Transverse colon (tissue), 4 donors: Measurements from ENCODE around the gene PPP1R9B. TPM values are rescaled to one million over a fixed set of nuclear protein-coding genes. Genes with fewer than 3 reads are reported as not detected.

Source experiments
- DNase-seq: peaks from one replicate; pipeline ENCODE4 v3.0.0-alpha.2; 2019
- H3K27ac ChIP-seq, 4 donors: fragments of 200-600 bp; sonication (generic); 2 replicates each; pipeline ENCODE4 v1.5.1; 2016 to 2018; ENCODE audit warnings: inconsistent platforms in 4 of 4
- H3K27me3 ChIP-seq: fragments of 200-600 bp; sonication (generic); 2 replicates; pipeline ENCODE4 v1.5.1; 2017; ENCODE audit warnings: inconsistent platforms
- H3K36me3 ChIP-seq, 4 donors: fragments of 200-600 bp; sonication (generic); 2 replicates each; pipeline ENCODE4 v1.5.1; 2017 to 2019; ENCODE audit warnings: inconsistent platforms in 4 of 4
- H3K4me1 ChIP-seq, 4 donors: fragments of 200-600 bp; sonication (generic); 2 replicates each; pipeline ENCODE4 v1.5.1; 2017 to 2020; ENCODE audit warnings: inconsistent platforms in 4 of 4
- H3K4me3 ChIP-seq, 4 donors: fragments of 200-600 bp; sonication (generic); 1 replicate in 1 of 4; 2 replicates in 3 of 4; pipeline versions ENCODE4 v1.5.1 to v1.6.1; 2017 to 2019; ENCODE audit warnings: inconsistent platforms in 4 of 4
- H3K9me3 ChIP-seq, 2 donors: fragments of 200-600 bp; sonication (generic); 2 replicates each; pipeline ENCODE4 v1.5.1; 2017 to 2019; ENCODE audit warnings: inconsistent platforms in 2 of 2
- CTCF ChIP-seq, 5 experiments: fragments of 200-600 bp in 3 of 5; fragments of 450-650 bp in 2 of 5; sonication (generic) in 3 of 5; IDR thresholded peaks; 1 replicate in 2 of 5; 2 replicates in 3 of 5; pipeline ENCODE4 v1.5.1; 2016 to 2017; ENCODE audit warnings: antibody characterized with exemption in 5 of 5, inconsistent platforms in 3 of 5, mild to moderate bottlenecking in 2 of 5, moderate library complexity in 1 of 5
- EP300 ChIP-seq: sonication (generic); formaldehyde crosslinking; IDR thresholded peaks from one replicate; pipeline ENCODE4 v1.6.1; 2017; ENCODE audit warnings: antibody characterized with exemption, low read depth
- POLR2A ChIP-seq: fragments of 450-650 bp; IDR thresholded peaks from one replicate; pipeline ENCODE4 v1.6.1; 2016; ENCODE audit warnings: antibody characterized with exemption, mild to moderate bottlenecking, moderate library complexity
- POLR2AphosphoS5 ChIP-seq, 3 donors: sonication (generic); formaldehyde crosslinking; IDR thresholded peaks; one replicate each; pipeline ENCODE4 v1.6.1; 2016; ENCODE audit warnings: antibody characterized with exemption in 3 of 3
- WGBS, 2 donors: methylation state at CpG; one replicate each; pipeline ENCODE4 v1.1.5; 2018; ENCODE audit warnings: low coverage in 1 of 2; 5-methylcytosine and 5-hydroxymethylcytosine counted together
- in situ Hi-C, 4 donors: fragments of 200-750 bp; cut with MboI; loops; one replicate each; pipeline versions ENCODE4 v1.15.0 to v1.15.1; 2017; ENCODE audit warnings: low sequenced_read_pairs in 3 of 4, low pct_ligation_motif_present in 1 of 4, low pct_unique_long_range_greater_than_20kb in 1 of 4
- intact Hi-C: fragments of 100-400 bp; cut with DNase I; formaldehyde crosslinking; loops from one replicate; pipeline ENCODE4 v1.15.1; 2023; ENCODE audit warnings: low total_unique reads
- total RNA-seq, 4 donors: library from RNA; depleted of rRNA; stranded (reverse); fragments of >200 nt; gene quantifications; one replicate each; pipeline ENCODE4 v1.1.0, GENCODE V29; 2016

The PPP1R9B gene
- total RNA-seq, 4 donors from 2014 or later, result 19.0 to 29.9 (median 27.7) TPM

GRCh38 chr17:50108556-50108955 is 41.9 kb downstream of the PPP1R9B start:
- Histone ChIP-seq H3K4me3 (no peak overlapping the region), H3K27me3 (no peaks in the 10 kb centered on the region), H3K9me3 (no peaks in the 10 kb centered on the region), H3K27ac (no peak overlapping the region), H3K4me1 (peaks cover 13 to 29% (median 25%) of the 10 kb centered on the region in 4 donors), H3K36me3 (peaks cover 0 to 19% (median 2%) of the 10 kb centered on the region in 4 donors)
- in situ Hi-C loops (no loop called here), intact Hi-C loops (no loop called here)
- DNase-seq, result no peak
- TF ChIP-seq CTCF (IDR thresholded peaks at IDR 0.05) (no peak), POLR2AphosphoS5 (IDR thresholded peaks at IDR 0.05) (no peak), POLR2A (no peak), EP300 (no peak)
- 86 to 100% methylated on average over 1 to 9 of the region's 9 CpGs for WGBS, 2 donors

- TF ChIP-seq CTCF (IDR thresholded peaks at IDR 0.05) (no peak), EP300 (no peak), POLR2AphosphoS5 (IDR thresholded peaks at IDR 0.05) (no peak), POLR2A (no peak)
- H3K27me3 ChIP-seq, result no peaks in the 10 kb centered on the region
- H3K4me1 ChIP-seq, result peaks cover 16 to 30% (median 26%) of the 10 kb centered on the region in 4 donors
- H3K4me3 ChIP-seq, result no peak overlapping the region
- no peak overlapping the region for H3K27ac ChIP-seq
- no peak for DNase-seq
- H3K36me3 ChIP-seq, result peaks cover 0 to 19% (median 2%) of the 10 kb centered on the region in 4 donors
- in situ Hi-C loops, result no loop called here
- intact Hi-C loops, result no loop called here
- H3K9me3 ChIP-seq, result no peaks in the 10 kb centered on the region
- WGBS, 2 donors, result 84% methylated on average over 10 of the region's 10 CpGs; no CpG with 5 or more reads in 1 of the 2 donors
Measured at GRCh38 chr17:50107790-50108414, 42.6 kb downstream of the PPP1R9B start.

- no peaks in the 10 kb centered on the region for H3K9me3 ChIP-seq
- in situ Hi-C loops, result no loop called here
- TF ChIP-seq EP300 (no peak), POLR2AphosphoS5 (IDR thresholded peaks at IDR 0.05) (no peak), CTCF (IDR thresholded peaks at IDR 0.05) (no peak), POLR2A (no peak)
- no peaks in the 10 kb centered on the region for H3K27me3 ChIP-seq
- intact Hi-C loops, result no loop called here
- H3K27ac ChIP-seq, result no peak overlapping the region
- 74 to 77% methylated on average over 5 to 13 of the region's 13 CpGs for WGBS, 2 donors
- H3K4me1 ChIP-seq, result peaks cover 18 to 30% (median 26%) of the 10 kb centered on the region in 4 donors
- H3K4me3 ChIP-seq, result no peak overlapping the region
- DNase-seq, result no peak
- H3K36me3 ChIP-seq, result peaks cover 0 to 19% (median 2%) of the 10 kb centered on the region in 4 donors
Measured at GRCh38 chr17:50106393-50107131, 43.9 kb downstream of the PPP1R9B start.

- DNase-seq, result no peak
- intact Hi-C loops, result no loop called here
- no peaks in the 10 kb centered on the region for H3K27me3 ChIP-seq
Measured at GRCh38 chr17:50105811-50106210, 44.7 kb downstream of the PPP1R9B start.

More at GRCh38 chr17:50105811-50106210, 44.7 kb downstream of the PPP1R9B start:
- peaks cover 19 to 30% (median 27%) of the 10 kb centered on the region in 4 donors for H3K4me1 ChIP-seq
- H3K9me3 ChIP-seq, result no peaks in the 10 kb centered on the region
- no peak overlapping the region for H3K27ac ChIP-seq
- peaks cover 0 to 19% (median 2%) of the 10 kb centered on the region in 4 donors for H3K36me3 ChIP-seq
- TF ChIP-seq POLR2AphosphoS5 (IDR thresholded peaks at IDR 0.05) (no peak), POLR2A (no peak), EP300 (no peak), CTCF (IDR thresholded peaks at IDR 0.05) (no peak)
- 94 to 100% methylated on average over 1 to 21 of the region's 21 CpGs for WGBS, 2 donors
- in situ Hi-C loops, result no loop called here
- no peak overlapping the region for H3K4me3 ChIP-seq
